ENCODE measurements around the gene PMVK.

DNA sequence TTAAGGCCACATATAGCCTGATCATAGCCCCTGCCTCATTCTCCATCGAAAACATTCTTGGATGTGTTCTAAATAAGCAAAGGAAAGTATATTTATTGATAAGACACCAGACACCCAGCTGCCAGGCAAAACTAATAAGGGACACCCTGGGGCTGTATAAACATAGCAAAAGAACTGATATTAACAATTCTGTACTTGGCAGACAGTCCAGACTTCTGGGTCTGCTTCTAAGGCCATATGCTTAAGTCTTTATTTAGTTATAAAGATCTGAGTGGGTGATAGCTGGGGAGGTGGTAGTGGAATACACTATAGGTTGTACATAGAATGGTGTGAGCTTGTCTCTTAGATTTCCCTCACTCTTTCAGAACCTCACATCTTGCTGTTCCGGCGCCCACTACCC lies 41.8 kb upstream of the PMVK start:
- TF ChIP-seq POLR2A (IDR thresholded peaks at IDR 0.05; ENCODE audit: low read depth, low read length) (no peak), POLR2AphosphoS5 (IDR thresholded peaks at IDR 0.05; ENCODE audit: low read depth, low read length) (no peak), SPI1 (IDR thresholded peaks at IDR 0.05; ENCODE audit: low read depth, low read length) (no peak), TAF1 (IDR thresholded peaks at IDR 0.05; ENCODE audit: low read depth, low read length) (no peak), PAX5 (IDR thresholded peaks at IDR 0.05; ENCODE audit: insufficient read depth, low read length, severe bottlenecking) (no peak), POU2F2 (IDR thresholded peaks at IDR 0.05; ENCODE audit: low read depth, low read length) (no peak)

Data from GM12891 (cell line).